Epithelial cell of proximal tubule (primary cell): ENCODE measurements around the gene FBXL13. TPM values are rescaled to one million over a fixed set of nuclear protein-coding genes. Genes with fewer than 3 reads are reported as not detected.
"Not testable (repeated sequence)": the region's sequence is repeated elsewhere in the genome, so short reads cannot be mapped to it uniquely, and the experiment has no call there.

ENCODE experiments used
- DNase-seq: peaks from one replicate; pipeline ENCODE4 v3.0.0-alpha.2; 2011; ENCODE audit warnings: low read depth
- H3K4me3 ChIP-seq: 2 replicates; pipeline ENCODE4 v1.5.1; 2011; ENCODE audit warnings: low read depth, mild to moderate bottlenecking, low read length
- total RNA-seq: library from RNA; depleted of rRNA; stranded (reverse); fragments of >200 nt; gene quantifications from 2 replicates; pipeline ENCODE4 v1.2.3, GENCODE V29; 2015
- TF ChIP-seq, protein P1 (sequence below): conservative IDR thresholded peaks from 2 replicates; pipeline ENCODE4 v1.5.1; 2012; ENCODE audit warnings: low read depth, mild to moderate bottlenecking, low read length

Gene FBXL13
- total RNA-seq, 1 donor from 2014 or later: 1.6 TPM

- DNase-seq: no peak
- no peak overlapping the region for H3K4me3 ChIP-seq
- TF ChIP-seq, protein P1, sequence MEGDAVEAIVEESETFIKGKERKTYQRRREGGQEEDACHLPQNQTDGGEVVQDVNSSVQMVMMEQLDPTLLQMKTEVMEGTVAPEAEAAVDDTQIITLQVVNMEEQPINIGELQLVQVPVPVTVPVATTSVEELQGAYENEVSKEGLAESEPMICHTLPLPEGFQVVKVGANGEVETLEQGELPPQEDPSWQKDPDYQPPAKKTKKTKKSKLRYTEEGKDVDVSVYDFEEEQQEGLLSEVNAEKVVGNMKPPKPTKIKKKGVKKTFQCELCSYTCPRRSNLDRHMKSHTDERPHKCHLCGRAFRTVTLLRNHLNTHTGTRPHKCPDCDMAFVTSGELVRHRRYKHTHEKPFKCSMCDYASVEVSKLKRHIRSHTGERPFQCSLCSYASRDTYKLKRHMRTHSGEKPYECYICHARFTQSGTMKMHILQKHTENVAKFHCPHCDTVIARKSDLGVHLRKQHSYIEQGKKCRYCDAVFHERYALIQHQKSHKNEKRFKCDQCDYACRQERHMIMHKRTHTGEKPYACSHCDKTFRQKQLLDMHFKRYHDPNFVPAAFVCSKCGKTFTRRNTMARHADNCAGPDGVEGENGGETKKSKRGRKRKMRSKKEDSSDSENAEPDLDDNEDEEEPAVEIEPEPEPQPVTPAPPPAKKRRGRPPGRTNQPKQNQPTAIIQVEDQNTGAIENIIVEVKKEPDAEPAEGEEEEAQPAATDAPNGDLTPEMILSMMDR: peak; percentile 22
Observed at GRCh38 chr7:102974366-102975236, 100.0 kb downstream of the FBXL13 start.

DNA sequence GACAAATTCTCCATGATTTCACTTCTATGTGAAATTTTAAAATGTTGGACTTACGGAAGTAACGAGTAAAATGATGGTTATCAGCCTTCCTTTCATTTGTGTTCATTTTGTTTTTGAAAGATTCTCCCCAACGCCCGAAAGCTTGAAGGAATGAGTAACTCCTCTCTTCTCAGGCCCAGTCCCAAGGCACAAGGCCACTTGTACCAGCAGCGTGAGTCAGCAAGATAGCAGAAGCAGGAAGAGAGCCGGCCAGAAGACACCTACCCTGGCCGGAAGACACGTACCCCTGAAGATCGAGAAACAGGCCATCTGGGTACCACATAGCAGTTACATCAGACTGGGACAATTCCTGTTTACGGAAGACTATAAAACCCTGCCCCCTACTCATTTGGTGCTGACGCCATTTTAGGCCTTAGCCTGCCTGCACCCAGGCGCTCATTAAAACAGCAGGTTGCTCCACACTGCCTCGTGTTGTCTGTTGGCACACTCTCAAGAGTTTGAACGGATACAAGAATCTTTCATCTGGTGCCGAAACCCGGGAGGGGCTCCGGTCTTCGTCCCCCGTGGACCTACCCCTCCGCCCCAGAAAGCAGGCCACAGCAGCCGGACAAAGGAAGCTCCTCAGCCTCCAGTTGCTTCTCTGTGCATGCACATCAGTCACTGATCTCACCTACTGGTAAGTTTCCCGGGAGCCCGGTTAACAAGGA lies 101.3 kb downstream of the FBXL13 start:
- TF ChIP-seq, protein P1: no peak
- no peak overlapping the region for H3K4me3 ChIP-seq
- no peak for DNase-seq

GRCh38 chr7:102967798-102968197 lies 106.8 kb downstream of the FBXL13 start:
- peak; percentile 23 for DNase-seq
- TF ChIP-seq, protein P1: no peak
- no peak overlapping the region for H3K4me3 ChIP-seq

- no peak for DNase-seq
- TF ChIP-seq, protein P1: no peak
- H3K4me3 ChIP-seq: no peak overlapping the region
Observed at GRCh38 chr7:102966465-102966864, 108.1 kb downstream of the FBXL13 start.

- H3K4me3 ChIP-seq: not testable (repeated sequence)
Observed at GRCh38 chr7:102961993-102962392, 112.6 kb downstream of the FBXL13 start.

GRCh38 chr7:102958004-102958403 lies 116.6 kb downstream of the FBXL13 start:
- not testable (repeated sequence) for DNase-seq, H3K4me3 ChIP-seq

More at GRCh38 chr7:102961993-102962392, 112.6 kb downstream of the FBXL13 start:
- not testable (repeated sequence) for DNase-seq

GRCh38 chr7:102954359-102954758 lies 120.2 kb downstream of the FBXL13 start:
- H3K4me3 ChIP-seq, DNase-seq: not testable (repeated sequence)

DNA sequence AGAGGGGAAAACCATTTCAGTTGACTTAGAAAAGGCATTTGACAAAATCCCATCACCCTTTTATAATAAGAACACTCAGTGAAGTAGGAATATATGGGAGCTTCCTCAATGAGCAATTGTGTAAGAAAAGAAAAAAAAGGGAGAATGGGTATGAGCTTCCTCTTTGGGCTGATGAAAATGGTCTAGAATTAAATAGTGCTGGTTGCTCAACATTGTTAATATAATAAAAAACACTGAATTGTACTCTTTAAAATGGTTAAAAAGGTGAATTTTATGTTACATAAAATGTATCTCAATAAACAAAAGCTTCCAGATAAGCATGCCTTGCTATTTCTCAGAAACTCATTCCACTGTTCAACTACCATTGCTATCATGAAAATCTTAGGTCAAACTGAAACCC lies 121.2 kb downstream of the FBXL13 start:
- DNase-seq: no peak
- H3K4me3 ChIP-seq: no peak overlapping the region
- TF ChIP-seq, protein P1: no peak
